HG02973 (cell line): Measurements from ENCODE around the gene LRMDA.

Experiments
- ATAC-seq: cut with Tn5 transposase; IDR thresholded peaks from one replicate; pipeline ENCODE4 v1.9.1; 2021; ENCODE audit warnings: moderate library complexity; ENCODE audit not compliant: unreplicated experiment

LRMDA gene

DNA sequence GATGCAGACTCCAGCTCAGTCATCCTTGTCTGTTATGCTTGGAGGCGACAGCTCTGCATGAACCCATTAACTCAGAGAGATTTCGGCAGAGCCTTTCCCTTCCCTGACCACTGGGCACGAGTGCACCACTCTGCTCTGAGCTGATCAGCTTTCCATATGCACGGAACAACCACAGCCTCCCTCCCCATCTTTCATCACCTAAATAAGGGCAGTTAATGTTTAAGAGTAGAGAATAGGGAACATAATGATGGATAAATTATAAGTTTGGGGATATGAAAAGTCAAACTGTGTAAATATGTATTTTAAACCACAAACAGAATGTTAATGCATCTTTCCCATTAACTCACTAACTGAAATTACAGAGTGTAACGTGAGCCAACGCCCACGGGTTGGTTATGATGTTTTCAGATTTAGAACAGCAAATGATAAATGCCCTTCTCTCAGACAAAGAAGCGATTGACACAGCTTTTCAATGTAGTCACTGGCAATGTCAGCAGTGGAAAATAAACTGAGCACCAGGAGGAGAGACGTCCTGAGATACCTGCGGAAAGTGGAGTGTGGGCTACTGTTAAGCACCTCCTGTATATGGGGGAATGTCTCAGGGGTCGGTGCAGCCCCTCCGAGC, 658.2 kb downstream of the LRMDA start:
- no peak for ATAC-seq

DNA sequence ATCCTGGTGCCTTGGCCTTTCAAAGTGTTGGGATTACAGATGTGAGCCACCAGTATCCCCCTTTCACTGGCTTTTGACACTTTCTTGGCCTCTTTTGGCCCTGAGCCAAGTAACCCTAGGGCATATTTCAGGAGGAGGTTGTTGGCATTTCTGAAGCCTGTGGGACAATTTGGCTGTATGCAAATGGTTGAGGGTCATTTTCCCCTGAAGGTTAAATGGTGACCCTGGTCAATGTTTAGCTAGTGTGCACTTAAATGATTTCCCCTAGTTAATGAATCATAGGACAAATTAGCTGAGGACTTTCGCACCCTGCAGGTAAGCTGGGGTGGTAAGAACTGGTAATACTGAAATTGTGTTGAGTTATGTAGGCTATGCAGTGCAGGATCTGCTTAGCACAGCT, 660.5 kb downstream of the LRMDA start:
- ATAC-seq: no peak

DNA sequence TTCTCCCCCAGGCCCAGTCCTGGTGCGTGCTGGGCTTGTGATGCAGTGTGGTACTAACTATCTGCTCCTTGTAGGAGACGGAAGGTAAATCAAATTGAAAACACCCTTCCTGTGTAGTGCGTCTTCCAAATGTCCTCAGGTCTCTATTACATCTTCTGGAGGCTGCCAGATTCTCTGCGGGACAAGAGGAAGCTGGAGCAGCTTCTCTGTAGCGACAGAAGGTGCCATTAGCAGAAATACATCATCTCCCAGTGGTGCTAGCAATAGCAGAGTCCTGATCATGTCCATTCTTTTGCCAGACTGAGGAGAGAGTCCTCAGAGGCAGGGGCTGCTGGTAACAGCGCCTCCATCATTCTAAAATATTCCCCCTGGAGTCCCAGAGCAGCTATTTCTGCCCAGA, 675.2 kb downstream of the LRMDA start:
- no peak for ATAC-seq

DNA sequence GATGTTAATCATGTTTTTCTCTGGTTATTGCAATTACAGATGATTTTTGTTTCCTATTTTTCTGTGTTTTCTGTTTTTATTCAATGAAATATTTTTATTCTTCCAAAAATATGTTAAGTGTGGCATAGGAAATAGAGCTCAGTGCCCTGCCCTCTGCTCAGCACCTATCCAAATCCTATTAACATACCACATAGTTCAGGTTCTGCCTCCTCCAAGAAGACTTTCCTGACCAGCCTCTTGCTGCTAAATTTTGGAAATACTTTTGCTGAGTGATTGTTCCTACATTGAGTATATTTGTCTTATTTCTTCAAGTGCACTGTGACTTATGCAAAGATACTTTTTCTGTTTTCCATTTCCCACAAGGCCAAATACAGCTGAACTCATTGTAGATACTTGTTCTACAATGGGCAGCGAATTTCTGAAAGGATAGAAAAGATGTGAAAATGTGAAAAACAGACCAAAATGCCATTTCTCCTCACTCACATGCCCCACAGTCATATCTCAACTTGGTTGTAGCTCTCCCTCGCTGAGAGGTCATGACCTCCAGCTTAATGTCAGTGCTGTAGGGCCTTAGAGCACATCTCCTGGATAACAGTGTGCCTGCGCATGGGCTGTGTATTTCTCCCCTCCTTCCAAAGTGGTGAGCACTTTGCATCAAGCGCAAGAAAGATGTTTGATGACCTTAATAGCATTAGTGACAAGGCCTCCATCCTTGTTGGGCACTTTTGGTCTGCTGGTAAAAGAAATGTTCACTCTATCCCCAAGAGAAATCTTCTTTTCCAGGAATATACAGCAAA, 677.3 kb downstream of the LRMDA start:
- no peak for ATAC-seq

DNA sequence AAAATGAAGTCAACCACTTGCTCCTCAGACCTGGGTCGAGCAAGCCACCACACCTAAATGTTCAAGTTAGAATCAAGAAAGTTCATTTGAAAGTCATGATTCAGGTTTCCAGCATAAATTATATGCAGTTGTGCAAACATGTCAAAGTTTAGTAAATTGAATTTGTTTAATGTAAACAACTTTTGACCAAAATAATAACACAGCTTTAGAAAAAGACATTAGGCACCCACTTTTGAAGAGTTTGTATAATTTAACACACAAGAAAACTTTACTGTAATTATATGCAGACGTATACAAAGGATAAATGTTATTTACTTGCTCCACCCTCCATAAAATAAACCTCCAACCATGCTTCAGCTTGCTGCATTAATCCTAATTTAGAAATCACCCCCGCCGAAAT, 680.0 kb downstream of the LRMDA start:
- no peak for ATAC-seq

DNA sequence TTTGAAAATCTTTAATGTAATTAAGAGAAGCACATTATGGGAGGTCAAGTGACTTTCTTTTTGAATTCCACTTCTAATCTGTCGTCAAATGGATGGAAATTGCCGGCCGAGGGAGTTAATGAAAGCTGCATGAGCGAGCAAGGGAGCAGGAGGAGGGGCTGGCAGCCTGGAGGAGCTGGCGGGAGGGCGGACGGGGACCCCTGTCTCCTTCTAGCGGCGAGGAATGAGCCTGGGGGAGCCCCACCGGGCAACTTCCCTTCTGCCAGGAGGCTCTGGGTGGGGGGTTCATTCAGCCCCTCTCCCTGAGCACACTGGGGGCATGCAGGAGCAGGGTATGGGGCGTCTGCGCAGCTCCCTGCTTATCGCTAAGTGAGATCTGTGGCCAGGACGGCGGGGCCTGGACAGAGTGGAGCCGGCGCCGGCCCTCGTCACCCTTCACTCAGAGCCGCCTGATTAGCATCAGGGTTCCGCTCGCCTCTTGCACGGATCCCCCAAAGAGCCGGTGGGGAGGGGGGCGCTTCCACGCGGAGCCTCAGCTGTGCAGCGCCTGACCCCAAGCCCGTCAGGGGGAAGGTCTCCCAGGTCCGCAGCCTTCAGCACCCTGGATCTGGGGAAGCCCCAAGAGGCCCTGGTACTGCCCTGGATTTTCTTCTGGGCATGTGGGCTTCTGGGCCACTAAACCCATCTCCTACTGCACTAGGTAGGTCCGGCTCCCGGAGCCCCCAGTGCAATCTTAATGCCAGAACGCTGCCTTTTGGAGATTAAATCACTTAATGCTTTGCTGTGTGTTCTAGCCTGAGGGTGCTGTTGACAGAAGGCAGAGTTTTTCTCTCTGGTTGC, 680.8 kb downstream of the LRMDA start:
- ATAC-seq: no peak

DNA sequence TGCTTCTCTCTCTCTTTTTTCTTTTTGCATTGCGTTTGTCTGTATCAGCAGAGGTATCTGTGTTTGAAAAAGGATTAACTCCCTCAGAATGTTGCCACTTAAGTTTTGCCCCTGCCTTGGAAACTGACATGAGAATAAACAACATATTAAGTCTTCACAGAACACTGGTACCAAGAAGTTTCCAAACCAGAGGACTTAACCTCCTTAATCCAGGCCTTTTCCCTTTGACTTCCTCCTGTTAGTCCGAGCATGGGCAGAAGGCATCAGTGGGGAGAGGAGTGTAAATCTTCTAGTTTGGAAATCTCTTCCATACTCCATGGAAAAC, 681.4 kb downstream of the LRMDA start:
- no peak for ATAC-seq

DNA sequence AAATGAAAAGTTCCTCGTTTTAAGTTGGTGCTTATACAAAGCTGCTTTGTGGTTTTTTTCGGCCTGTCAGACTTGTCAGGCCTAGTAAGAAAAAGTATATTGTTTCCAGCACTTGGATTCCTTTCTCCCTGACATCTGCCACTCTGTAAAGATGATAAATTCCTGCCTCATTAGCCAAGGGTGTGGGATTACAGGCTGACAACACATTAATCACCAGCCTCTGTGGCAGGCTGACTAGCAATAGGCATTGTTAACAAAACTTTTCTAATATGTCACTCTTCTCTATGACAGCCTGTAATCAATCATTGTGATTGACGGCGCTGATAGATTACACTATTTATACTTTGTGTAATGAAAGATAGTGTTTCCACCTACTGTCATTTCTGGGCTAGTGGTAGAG, 682.5 kb downstream of the LRMDA start:
- ATAC-seq: no peak

DNA sequence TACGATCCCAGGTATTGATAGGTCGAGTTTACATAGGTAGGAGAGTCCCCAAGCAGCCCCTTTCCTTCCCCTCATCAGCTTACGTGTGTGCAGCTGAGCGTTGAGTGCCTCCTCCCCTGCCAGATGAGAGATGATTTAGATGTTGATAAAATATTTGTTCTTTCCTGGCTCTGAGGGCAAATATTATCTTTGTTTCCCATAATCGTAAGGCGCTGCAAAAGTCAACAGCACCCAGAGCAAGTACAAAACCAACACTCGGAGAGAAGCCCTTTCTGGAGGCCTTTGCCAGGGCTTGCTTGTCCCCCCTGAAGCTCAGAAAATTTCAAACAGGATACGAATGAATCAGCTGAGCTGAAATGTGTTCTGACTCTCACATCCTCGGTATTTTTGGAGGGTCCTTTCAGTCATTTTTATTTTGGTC, 683.2 kb downstream of the LRMDA start:
- no peak for ATAC-seq

DNA sequence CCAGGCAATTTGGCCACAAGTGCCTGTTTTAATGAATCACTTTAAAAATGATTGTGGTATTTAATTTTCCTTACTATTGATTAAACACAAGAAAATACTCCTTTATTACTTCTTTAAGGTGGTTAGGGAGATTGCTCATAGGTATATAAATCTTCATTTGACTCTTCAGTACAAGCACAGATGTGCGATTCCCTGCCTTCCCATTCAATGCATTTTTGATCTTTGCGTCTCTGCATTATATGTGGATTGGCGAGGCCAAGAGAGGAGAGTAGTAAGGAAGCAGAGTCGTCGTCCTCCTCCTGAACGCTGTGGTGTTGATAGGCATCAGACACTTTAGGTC, 683.7 kb downstream of the LRMDA start:
- ATAC-seq: no peak

DNA sequence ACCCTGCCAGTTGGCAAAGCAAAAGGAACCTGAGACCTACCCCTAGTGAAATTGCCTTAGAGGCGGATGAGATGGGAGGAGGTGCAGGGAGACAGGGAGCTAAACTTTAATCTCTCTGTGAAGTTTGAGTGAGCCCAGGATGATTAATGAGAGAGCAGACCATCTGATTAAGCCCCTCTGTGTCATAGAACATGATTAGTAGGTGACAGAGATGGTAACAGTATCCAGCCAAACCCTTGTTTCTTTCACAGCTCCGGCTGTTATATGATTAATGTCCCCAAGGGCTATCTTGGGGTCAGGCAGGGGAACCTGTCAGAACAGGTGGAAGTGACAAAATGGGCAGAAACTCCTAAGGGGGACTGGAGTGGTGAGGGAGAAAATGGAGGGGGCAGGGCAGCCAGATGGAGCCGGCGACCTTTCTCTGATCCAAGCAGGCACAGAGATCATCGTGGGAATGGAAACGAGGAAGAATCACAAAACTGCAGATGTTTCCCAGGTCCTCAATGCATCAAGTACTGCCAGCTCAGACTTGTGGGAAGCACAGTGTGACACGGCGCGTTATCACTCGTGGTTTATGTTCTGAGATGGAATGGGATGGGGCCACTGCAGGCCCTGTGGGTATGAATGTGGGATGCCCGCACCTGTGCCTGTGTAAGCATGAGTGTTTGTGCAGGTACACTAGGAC, 684.2 kb downstream of the LRMDA start:
- ATAC-seq: no peak

DNA sequence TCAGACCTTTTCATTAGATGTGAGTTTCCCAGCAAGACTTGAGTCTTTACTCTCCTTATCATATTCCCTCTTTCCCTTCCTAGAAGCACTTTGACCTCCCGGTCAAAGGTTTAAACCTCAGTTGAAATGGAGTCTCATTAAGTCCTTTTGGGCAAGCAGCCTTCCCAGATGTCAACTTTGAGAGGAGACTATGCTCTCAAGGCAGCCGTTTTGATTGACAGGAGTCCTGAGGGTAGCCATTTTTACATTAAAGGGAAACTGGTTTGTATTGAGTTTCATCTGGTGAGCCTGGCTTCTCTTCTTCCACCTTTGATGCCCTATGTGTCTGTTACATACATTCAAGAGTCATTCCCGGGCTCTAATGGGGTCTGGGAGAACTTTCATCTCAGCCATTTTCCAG, 685.1 kb downstream of the LRMDA start:
- ATAC-seq: no peak

DNA sequence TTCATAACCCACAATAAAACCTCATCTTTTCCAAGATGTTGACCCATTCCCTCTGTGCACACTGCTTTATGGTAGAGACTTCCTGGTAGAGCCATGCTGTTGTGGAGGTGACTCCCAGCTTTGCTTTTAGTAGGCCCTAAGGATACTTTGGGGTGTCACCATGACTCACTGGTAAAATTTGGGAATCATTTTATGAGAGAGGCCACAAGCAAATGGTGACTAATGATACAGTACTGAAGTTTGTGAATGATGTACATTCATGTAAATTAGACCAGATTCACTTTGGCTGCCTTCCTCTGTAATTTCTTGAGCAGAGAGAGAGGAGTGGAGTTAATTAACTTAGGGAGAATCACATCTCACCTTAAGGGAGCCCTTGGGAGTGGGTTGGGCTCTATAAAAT, 686.5 kb downstream of the LRMDA start:
- no peak for ATAC-seq

DNA sequence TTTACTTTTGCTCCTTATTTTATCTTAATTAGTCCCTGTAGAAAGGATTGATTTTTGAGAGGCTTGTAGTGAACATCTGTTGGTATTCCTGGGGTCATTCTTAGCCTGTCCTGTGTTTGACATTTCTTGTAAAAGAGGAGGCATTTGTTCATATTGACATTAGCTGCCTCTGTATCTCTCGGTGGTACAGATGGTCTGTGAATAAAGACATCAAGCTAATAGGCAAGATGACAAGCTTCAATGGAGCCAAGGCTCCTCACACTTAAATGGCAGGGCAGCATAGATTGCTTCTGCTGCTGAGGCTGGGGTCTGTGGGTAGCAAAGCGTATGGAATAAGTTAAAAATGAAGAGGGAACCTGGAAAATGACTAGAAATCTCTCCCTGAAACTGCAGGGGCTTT, 687.6 kb downstream of the LRMDA start:
- ATAC-seq: no peak

DNA sequence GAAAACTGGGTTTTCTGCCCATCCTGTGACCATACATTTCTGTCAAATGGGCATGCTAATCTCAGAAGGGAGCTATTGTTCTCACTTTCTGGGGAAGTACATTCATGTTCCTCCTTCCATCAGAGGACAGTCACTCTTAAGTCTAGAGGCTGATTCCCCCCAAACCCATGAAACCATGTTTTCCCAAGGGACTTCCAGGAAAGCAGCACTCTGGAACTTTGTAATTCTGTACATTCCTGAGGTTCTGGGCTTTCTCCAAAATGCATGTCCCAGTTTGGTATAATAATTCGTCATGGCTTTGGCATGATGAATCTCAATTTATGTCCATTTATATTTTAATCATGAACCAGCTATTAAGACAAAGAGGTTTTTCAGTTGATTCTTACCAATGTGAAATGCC, 688.1 kb downstream of the LRMDA start:
- no peak for ATAC-seq

DNA sequence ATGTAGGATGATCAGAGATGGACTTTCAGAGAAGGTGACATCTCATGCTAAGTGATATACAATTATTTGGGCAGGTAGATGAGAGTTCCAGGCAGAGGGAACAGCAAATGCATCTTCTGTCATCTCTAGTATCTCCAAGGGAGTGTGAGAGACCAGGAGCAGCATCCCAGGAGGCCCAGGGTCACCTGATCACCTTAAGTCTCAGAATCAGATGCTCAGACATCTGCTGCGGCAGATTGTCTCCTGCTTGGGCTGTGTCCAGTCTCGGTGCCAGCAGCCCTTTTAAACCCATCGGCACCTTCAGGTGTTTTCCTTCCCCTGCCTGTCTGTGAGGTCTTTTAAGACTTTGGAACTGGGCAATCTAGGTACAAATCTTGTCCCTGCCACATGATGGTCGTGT, 690.6 kb downstream of the LRMDA start:
- no peak for ATAC-seq

DNA sequence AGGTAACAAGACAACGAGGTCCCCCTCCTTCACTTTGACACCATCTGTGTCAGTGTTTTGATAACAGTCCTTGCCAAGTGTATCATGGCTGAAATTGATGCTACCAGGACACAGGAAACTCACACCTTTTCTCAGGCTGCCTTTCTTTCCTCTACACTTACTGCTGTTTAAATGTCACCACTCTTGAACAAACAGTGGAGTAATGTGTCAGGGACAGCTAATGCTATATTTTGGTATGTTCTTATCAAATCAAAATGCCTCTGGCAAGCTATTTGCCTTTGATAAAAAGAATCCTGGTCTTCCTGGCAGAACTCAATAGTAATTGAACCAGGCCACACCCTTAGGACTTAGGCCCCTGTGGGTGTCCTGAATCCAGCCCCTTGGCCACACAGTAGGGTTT, 692.9 kb downstream of the LRMDA start:
- no peak for ATAC-seq

DNA sequence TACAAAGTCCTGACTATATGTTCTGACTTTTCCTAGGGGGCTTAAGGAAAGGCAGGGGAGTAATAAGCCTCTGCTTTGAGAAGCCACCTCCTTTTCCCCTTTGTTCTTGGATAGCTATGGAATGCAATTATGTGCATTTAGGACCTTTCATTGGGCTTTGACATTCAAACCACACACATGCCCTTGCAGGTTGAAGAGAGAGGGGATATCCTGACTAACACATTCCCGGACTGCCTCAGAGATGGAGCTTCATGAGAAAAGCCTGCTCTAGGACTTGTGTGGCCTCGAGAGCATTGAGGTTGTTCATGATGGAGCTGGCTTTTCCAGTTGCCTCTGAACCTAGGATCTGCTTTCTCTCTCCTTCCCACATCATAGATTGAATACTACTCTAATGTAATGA, 694.5 kb downstream of the LRMDA start:
- no peak for ATAC-seq

DNA sequence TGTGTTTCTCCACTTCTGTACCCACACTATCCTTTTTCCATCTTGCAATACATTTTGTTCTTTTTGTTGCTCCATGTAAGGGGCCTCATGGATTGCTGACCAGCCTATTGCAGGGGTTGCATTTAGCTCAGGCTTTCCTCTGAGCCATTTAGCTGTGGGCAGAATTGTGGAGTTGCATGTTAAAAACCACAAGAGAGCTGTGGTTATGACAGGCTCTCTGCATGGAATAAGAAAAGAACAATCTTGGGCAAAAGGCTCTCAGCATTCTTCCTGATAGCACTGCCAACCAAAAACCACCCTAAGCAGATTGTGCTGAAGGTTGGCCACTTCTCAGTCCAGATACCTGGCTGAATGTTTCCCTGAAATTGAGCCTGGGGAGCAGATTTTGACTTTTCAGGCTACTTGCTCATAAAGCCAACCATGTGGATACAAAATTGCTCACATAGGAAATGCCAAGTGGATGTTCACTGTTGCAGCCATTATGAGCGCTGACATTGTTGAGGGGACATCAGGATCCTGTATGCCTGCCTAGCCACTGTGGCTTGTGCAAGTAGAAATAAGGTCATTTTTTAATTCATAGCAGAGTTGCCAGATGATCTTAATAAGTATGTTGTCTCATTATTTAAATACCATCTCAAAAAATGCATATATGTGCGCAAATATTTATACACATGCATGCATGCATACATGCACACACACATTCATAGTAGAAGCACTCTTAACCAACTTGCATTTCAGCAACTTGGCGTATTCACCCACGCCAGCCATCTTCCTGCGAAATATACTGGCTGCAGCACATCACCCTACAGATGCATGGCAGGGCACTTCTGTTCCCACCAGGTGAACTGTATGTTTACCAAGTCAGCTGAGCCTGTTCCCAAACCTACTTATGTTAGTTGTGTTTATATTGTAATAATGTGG, 695.4 kb downstream of the LRMDA start:
- ATAC-seq: no peak

DNA sequence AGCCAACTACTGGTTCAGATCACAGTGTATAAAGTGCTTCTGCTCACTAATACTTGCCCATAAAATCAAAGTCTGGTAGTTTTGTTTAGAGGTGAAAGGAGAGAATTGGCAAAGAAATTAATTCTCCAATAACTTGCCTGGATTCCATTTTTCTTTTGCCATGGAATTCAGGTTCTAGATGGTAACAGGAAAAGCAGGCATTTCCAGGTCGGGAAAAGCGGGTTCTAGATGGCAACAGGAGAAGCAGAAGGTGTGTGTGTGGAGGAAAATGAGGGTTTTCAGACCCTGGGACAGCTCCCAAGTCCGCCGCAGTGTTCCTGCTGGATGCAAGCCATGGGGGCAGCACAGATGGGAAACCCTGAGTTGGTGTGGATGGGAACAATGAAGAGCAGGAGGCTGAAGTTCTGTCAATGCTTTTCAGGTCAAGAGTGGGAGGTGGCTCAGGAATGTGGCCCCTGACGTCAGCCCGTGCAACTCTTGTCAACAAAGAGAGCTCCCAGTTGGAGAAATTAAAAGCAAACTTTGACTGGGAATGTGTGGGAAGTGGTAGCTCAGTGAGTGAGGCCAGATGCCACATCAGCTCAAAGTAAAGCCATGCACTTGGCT, 696.7 kb downstream of the LRMDA start:
- ATAC-seq: no peak
